HPDE6-E6E7 (cell line): ENCODE results near the gene PPAN.

Source experiments
- DNase-seq: peaks from one replicate; pipeline ENCODE4 v3.0.0; 2011; ENCODE audit warnings: missing footprints; ENCODE audit errors: extremely low spot score

PPAN gene

DNA sequence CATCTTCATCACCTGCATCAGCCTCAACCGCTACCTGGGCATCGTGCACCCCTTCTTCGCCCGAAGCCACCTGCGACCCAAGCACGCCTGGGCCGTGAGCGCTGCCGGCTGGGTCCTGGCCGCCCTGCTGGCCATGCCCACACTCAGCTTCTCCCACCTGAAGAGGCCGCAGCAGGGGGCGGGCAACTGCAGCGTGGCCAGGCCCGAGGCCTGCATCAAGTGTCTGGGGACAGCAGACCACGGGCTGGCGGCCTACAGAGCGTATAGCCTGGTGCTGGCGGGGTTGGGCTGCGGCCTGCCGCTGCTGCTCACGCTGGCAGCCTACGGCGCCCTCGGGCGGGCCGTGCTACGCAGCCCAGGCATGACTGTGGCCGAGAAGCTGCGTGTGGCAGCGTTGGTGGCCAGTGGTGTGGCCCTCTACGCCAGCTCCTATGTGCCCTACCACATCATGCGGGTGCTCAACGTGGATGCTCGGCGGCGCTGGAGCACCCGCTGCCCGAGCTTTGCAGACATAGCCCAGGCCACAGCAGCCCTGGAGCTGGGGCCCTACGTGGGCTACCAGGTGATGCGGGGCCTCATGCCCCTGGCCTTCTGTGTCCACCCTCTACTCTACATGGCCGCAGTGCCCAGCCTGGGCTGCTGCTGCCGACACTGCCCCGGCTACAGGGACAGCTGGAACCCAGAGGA, 7.9 kb downstream of the PPAN start:
- no peak for DNase-seq

DNA sequence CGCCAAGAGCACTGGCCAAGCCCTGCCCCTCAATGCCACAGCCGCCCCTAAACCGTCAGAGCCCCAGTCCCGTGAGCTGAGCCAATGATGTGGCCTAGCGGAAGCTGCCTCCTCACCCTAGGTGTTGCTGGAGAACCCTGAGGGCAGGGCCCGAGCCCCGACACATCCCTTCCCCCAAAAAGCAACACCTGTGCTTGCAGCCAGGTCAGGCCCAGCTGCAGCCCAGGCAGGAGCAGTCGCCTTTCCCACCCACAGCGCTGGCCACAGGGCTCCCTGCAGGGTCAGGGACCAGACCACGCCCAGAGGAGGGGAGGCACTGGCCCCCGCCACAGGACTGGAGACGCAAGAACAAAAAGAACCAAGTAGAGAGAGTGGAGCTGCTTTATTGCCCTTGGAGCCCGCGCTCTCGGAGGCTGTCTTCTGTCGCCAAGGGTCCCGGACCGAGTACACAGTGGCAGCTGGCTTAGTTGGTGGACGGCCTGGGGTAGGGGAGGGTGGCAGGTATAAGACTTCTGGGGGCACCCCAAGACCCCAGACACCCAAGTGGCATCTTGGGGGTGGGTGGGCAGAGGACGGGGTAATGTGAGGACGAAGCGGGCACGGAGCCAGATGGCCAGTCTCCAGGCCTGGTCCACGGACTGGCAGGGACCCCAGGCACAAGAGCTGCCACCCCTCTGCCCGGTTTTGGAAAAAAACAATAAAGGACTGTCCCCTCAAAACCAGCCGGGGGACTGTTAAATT, 8.7 kb downstream of the PPAN start:
- no peak for DNase-seq

DNA sequence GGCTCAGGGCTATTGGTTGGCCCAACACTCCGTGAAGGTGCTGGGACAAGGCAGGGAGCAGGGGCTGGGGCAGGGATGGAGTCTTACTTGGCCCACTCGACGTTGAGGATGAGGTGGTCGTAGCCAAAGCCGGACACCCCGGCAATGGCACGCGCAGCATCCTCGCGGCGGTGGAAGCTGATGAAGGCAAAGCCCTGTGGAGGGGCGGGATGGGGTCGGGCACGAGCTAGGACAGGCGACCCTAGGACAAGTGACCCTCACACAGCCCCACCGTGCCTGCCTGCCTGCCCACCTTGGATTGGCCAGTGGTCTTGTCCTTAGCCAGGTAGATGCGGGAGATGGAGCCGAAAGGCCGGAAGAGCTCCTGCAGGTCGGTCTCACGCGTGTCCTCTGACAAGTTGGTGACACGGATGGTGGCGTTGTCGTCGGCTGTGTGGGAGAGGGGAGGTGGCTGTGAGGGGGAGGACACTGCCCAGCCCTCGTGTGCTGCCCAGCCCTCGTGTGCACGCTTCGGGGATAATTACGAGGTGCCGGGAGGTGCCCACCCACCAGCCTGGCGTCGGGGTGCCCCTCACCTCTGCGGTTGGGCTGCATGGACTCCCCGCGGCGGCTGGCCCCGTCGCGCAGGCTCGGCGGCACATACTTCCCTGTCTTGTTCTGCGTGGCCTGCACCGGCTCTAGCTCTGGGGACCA, 9.4 kb downstream of the PPAN start:
- no peak for DNase-seq

DNA sequence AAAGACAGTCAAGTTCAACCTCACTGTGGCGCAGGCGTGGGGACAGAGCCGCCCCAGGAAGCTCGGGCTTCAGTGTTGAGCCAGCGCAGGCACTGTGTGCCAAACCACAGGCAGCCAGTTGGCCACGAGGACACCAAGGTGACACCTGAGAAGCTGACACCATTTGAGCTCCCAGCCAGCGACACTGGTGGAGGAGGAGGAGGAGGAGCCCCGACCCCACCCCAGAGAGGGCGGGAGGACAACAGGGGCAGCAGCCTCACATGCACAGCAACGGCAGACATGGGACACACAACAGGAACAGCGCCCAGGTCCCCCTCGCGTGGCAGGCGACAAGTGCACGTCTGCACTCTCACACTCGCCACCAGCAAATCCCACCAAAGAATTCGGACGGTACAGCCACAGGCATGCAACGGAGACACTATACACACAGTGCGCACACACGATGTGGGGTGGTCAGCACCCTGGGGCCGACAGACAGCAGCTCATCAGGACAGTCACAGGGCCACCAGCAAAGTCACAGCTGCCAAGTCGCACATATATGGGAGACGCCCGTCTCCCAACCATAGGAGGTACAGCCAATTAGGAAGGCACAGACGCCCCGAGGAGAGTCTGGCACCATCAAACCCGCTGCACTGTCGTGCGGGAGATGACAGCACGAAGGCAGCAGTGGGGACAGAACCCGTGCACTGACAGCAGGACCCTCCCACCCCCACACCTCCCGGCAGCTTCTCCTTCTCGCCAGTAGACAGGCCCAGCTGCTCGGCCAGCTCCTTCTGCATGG, 10.1 kb downstream of the PPAN start:
- DNase-seq = no peak

DNA sequence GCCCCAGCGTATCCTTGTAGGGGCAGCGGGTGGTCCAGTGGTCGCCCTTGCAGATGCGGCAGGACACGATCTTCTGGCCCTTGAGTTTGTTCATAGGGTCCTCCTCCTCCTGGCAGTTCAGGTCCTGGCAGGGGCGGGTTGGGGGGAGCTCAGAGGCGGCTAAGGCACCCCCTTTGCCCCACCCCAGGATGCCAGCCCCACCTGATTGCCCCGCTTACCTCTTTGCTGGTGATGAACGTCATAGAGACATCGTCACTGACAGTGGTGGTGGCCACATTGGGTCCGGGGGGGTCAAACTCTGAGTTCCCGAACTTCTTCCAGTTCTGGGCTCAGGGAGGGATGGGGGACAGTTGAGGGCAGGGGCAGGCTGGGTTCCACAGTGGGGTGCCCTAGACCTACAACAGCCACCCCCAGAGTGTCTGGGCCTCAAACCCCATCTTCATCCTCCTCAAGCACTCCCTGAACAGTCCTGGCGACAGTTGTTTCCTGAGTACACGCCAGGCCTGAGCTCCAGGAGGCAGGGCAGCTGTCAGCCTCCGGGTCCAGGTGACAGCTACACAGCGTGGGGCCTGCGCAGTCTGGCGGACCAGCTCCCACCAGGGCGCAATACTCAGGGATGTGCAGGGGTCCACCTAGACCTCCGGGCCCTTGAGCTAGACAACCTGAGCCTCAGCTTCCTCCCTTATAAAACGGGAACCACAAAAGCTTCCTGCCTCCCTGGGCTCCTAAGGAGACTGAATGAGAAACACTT, 10.9 kb downstream of the PPAN start:
- no peak for DNase-seq

DNA sequence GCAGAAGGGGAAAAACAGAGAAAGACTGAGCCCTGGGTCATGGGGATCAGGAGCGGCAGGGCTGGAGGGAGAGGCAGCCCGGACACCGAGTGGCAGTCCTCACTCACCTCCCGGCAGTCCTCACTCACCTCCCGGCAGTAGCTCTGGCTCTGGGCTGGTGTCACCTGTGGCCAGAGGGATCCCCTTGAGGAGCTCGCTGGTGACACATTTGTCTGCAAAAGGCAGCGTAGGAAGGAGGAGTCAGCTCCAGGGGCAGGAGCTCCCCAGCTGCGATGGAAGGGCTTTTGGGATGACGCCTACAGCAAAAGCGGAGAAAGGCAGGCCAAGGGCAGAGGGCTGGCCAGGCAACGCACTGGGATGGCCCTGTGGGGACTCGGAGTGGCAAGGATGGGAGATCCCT, 12.8 kb downstream of the PPAN start:
- DNase-seq = no peak

DNA sequence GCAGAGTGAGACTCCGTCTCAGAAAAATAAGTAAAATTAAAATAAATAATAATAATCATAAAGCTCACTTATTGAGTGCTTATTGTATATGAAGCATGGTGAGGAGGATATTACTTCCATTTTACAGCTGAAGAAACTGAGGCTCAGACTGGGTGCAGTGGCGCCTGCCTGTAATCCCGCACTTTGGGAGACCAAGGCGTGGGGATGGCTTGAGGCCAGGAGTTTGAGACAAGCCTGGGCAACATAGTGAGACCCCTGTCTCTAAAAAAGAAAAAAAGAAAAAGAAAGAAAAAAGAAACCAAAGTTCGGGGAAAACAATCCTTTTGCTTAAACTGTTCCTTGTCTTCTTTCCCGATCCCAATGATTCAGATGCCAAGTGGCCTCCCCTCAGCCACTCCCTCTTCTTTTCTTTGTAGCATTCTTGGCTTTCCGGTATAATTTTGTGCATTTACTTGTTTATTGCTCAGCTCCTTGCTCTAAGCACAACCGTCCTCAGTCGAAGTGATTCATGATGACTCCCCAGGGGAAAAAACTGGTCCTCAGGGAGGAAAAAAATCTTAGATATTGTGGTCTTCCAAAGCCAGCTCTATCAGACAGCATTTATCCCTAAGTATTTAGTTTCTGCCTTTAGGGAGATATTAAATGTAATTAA, 14.5 kb downstream of the PPAN start:
- peak; percentile 64 for DNase-seq

DNA sequence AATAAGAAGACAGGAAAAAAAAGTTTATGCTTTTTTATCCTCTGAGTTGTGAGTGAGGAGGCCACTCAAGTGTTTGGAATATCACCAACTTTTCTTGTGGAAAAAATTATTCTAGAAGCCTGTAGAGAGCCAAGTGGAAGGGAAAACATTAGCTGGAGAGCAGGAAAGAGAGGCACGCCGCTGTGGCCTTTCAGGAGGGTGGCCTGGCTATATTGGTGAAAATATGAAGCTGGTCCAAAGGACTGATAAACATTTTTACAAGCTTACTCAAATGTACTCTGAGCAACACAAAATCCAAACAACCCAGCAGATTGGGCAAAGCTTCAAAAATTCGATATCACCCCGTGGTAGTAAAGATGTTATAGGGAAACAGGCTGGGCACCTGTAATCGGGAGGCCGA, 15.9 kb downstream of the PPAN start:
- DNase-seq = no peak

DNA sequence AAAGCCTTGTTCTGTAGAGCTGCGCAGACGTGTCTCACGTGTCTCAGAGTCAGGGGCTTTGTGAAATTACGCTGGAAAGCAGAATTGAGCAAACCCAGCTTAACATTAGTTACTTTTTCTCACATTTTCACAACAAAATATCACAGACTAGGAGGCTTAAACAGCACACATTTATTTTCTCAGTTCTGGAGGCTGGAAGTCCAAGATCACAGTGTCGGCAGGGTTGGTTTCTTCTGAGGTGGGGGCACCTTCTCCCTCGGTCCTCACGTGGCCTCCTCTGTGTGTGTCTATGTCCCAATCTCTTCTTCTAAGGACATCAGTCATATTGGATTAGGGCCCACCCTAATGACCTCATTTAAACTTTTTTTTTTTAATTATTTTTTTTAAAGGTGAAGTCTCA, 18.3 kb downstream of the PPAN start:
- no peak for DNase-seq

DNA sequence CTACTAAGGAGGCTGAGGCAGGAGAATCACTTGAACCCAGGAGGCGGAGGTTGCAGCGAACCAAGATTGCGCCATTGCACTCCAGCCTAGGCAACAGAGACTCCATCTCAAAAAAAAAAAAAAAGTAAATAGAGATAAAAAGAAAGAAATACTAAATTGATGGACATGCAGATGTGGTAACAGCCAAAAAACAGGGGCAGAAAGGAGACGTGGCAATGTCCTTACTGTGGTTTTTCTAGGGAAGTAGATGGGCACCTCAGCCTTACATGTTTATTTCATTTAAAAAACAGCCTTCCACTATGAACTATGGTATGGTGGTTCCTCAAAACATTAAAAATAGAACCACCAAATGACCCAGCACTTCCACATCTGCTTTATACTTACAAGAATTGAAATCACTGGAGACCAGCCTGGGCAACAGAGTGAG, 20.1 kb downstream of the PPAN start:
- DNase-seq = no peak

DNA sequence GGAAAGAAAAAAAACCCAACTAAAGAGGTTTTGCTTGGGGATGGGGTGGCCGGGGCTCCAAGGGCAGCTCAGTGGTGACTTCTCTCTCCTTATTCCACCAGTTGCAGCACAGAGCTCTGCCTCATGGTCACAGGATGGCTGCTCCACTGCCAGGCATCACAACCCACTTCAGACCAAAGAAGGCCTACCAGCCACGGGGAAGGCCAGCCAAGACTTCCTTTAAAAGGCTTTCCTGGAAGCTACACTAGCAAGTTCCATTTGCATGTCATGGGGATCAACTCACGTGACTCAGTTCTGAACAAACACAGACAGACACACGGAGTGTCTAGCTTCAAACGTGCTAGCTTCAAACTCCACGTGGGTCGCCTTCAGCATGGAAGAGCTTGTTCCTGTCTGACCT, 26.7 kb downstream of the PPAN start:
- no peak for DNase-seq

DNA sequence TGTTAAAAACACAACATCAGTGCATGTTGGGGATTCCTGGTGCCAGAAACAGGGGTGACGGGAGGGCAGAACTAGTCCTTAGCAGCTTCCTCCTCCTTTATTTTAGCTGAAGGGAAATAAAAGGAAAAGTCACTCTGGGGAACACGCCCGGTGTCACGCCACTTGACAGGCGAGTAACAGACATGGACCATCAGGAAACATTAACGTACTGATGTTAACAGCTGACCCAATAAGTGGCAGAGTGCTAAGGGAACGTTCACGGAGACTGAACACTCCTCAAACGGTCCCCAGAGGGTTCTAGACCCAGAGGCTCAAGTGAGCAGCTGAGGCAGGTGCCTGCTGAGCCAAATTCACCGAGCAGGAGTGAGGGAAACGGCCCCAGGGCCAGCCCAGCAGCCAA, 27.4 kb downstream of the PPAN start:
- no peak for DNase-seq

DNA sequence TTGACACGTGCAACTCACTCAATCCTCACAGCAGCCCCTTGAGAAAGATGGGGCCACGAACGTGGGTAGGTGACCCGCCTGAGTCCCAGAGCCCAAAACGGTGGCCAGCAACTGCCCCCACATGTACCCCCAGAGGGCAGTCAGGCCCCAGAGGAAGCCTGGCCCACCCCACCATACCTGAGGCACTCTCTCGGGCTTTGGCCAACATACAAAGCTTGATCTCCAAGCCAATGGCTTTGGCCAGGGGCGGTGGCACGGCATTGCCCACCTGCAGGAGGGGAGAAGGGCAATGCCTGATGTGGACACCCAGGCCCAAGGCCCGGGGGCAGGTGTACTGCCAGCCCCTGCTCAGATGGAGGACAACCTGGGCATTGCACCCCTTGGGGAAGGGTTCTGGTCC, 27.9 kb downstream of the PPAN start:
- no peak for DNase-seq

DNA sequence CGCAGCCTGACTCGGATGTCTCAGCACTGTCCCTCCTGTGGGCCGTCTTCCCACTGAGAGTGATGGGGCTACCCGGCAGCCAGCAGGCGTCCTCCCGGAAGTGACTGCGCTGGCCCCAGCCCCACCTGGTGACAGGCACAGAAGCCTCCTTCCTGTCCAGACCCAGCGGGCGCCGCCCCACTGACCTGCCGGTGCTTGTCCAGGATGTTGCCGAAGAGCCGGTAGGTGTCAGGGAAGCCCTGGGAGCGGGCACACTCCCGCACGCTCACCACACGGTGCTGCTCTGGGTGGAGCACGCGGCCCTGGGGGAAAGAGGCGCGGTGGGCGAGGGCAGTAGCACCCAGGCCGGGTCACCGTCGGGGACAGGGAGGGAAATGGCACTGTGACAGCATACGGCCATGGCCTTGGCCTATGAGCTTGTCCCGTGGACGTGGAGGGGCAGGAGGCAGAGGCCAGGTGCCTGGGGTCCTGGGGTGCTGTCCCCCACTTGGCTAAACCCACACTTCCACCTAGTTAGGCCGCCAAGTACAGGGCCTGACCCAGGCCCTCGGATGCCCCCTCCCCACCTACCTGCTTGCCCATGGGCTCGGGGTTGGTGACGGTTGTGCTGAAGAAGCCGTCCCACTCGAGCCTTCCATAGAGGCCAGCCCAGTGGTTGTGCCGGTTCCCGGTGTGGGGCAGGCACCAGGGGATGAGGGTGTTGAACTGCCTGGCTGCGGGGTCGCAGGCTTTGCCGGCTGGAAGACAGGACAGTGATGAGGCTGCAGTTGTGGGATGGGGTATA, 29.6 kb downstream of the PPAN start:
- DNase-seq = peak; percentile 82

DNA sequence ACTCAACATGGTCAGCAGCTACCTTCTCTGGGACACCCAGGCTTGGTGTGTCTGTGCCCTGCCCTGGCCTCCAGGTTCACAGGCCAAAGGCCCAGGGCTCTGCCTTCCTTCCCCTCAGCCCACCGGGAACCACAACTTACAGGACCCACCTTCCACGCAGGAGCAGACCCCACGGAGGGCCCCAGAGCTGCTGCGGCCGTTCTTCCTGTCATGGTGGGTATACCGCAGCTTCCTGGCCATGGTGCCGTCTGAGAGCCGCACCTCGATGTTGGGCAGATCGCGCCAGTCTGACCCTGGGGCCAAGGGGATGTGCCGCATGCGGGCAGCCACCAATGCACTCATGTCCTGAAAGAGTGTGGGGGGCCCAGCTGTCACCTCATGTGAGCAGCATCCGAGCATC, 30.8 kb downstream of the PPAN start:
- no peak for DNase-seq

DNA sequence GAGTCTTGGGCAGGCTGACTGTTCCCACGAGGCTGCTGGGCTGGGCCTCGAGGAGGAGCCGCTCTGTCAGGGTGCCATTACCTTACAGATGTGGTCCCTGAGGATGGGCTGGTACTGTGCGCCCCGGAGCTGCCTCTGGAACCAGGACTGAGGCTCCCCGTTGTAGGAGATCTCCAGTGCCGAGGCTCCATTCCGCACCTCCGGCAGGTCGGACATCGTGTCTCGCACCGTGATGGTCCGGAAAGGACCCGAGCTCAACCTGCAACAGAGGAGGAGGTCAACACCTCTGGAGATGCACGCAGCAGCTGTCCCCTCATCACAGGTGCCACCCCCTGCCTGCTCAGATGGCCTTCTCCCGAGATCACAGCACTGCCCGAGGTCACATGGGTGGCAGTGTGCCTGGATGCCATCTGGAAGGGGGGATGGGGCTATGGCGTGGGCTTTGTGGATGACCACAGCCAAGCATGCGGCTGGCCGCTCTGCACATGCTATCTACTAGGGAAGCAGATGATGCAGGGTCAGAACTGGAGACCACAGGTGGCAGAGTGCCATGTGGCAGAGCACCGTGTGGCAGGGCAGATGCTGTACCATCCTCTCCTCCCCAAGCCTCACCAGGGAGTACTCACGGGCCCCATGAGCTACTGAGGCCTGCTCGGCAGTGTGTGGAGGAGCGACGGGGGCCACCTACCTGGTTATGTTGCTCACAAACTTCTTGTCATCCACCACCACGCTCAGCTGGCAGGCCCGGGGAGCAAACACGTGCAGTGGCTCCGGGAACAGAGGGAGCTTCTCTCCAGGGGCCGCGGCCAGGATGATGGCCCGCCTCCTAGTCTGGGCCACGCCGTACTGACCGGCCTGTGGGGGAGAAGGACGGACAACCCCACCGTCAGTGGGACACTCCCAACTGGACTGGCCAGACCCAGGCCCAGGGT, 31.9 kb downstream of the PPAN start:
- DNase-seq = no peak

DNA sequence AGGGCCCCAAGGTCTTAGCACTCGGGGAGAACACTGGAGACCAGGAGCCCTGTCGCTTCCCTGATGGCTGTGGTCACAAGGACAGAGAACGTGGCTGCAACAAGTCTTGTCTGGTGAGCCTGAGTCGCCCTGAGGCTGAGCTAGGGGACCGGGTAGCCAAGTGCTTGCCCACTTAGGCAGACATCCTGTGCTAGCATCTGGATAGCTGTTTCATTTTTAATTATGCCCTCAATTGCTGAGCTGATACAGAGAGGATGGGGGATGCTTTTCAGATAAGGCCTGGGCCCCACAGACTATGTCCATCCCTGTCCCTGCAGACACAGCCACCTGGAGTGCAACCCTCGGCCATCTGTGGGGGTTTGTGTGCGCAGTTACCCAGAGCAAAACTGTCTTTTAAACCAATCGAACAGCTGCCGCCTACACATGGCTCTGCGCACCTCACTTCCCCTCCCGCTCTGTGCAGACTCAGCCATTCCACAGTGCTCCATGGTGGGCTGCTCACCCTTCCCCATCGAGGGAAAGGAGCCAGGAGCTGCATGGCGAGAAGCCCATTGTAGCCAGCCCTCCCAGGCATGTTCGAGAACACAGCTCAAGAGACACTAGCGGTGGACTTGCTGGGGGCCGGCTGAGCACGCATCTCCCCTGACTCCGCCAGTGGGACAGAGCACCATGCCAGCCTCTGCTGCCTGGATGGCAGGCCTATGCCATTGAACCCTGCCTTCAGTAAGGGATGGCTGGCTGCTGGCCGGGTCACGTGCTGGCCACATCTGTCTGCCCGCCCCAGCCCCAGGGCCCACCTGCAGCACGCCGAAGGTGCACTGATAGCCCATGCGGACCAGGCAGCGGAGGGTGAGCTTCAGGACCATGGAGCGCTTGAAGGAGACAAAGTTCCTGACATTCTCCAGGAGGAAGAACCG, 33.0 kb downstream of the PPAN start:
- DNase-seq = no peak

DNA sequence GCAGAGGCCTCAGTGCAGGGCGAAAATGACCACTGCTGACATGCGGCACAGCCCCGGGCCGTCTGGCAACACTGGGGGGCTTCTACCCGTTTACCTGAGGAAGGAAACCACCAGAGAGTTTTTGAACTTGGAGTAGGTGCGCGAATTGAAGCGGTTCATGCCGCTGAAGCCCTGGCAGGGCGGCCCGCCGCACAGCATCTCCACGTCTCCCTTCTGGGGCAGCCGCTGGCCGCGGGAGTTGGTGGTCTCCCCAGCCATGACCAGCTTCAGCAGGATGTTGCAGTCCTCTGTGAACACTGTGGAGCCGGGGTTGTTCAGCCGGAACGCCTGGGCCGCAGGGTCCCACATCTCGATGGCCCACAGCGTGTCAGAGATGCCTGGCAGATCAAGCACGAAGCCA, 33.8 kb downstream of the PPAN start:
- no peak for DNase-seq
